Measurements from ENCODE around the gene ANK3. TPM values are rescaled to one million over a fixed set of nuclear protein-coding genes. Genes with fewer than 3 reads are reported as not detected.
A peak's percentile ranks its signal among the peaks of the same experiment; 100 is the strongest.
"Not testable (repeated sequence)": the region's sequence is repeated elsewhere in the genome, so short reads cannot be mapped to it uniquely, and the experiment has no call there.

ANK3 gene
- total RNA-seq, 8 experiments from 2014 or later = 8.1 to 191 (median 78.3) TPM

DNA sequence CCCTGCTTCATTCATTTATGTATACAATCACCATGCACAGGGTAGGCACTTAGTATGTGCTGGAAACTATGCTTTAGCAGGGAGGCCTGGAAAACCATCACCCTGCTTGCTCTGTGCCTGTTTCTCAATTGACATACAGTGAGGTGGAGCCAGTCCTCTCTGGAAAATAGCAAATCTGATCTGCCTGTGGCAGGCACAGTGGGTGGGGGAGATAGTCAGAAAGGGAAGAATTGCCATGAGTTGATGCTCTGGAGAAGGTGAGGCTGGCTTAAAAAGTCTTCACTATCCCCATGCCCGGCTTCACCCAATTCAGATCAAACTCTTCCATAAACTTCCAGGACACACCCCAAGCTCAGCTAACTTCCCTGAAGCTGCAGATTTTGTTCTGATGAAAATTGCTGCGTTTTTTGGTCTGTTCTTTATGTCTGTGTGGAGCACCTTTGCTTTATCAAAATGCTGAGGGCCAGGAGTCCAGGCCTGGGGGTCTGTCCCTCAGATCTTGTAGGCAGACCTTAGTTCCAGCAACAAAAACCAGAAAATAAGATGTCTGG lies 84.8 kb downstream of the ANK3 start:
- WGBS, 10 experiments = 31 to 100% (median 60%) methylated on average over 1 to 2 of the region's 2 CpGs; no CpG with 5 or more reads in 3 of the 10 experiments
- Histone ChIP-seq H3K4me1 (replicated peaks in 1 of 2) (peaks cover 10 to 13% of the 10 kb centered on the region in 2 donors), H3K4me3 (no peak overlapping the region), H3K27ac (peak overlapping the region in 1 of 2 donors; percentile 12)
- peak in 2 of 8 experiments; percentile 29 to 58 for ATAC-seq (replicated peaks in 6 of 8)
- in situ Hi-C loops (cut with MboI; ENCODE audit: low pct_unique_long_range_greater_than_20kb in 2 of 9, low sequenced_read_pairs in 9 of 9, unreplicated experiment in 9 of 9) = no loop called here

DNA sequence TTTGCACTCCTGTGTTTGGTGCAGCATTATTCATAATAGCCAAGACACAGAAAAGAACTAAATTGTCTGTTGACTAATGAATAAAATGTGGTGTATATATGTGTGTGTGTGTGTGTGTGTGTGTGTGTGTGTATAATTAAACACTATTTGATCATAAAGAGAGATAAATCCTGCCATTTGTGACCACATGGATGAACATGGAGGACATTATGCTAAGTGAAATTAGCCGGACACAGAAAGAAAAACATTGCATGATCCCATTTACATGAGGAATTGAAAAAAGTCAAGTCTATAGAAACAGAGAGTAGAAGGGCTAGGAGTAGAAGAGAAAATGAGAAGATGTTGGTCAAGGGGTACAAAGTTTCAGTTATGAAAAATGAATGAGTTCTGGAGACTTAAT lies 85.9 kb downstream of the ANK3 start:
- WGBS, 10 experiments = 71 to 100% (median 89%) methylated on average over 1 of the region's 1 CpG; no CpG with 5 or more reads in 1 of the 10 experiments
- no peak overlapping the region for H3K27ac ChIP-seq
- H3K4me1 ChIP-seq (replicated peaks in 1 of 2) = peaks cover 10 to 24% of the 10 kb centered on the region in 2 donors
- no peak overlapping the region for H3K4me3 ChIP-seq
- no peak for ATAC-seq (replicated peaks in 6 of 8)
- in situ Hi-C loops (cut with MboI; ENCODE audit: low pct_unique_long_range_greater_than_20kb in 2 of 9, low sequenced_read_pairs in 9 of 9, unreplicated experiment in 9 of 9) = no loop called here

DNA sequence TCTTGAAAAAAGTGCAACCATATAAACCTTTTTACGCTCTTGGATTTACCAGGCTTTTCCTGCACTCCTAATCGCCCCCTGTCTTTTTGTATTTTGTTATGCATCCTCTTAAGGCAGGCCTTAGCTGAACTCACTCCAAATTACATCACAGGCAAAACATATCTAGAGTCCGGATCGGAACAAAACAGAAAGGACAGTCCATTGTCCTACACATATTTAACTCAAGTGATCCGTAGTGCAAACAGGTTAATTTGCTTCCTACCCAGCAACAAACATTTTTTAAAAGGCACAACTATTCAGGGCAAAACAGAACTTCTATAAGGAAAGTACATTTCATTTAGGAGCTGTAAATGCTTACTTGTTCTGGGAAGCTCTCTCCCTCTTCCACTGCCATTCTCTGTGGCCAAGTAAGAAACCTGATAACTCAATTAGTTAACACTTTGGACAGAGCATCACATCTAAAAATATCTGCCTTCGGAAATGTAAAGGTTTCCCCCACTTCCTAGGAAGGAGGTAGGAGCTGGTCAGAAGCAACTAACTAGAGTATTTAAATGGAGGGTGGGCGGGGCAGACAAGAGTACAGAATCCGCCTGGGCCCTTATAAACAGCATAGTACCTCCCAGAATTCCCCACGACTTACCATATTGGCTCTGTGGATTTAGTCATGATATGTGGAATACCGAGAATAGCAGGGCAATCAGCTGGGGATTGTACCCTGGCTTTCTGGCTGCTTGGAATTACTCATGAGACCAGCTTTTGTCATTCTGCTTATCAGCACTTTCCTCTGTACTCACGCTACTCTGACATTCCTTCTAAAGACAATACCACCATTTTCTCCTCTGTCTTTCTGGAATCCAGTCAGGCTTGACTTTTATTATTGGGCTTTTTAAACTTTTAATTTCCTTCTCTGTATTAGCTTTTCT lies 89.5 kb downstream of the ANK3 start:
- peak in 6 of 8 experiments; percentile 71 to 97 (median 94) for ATAC-seq (replicated peaks in 6 of 8)

DNA sequence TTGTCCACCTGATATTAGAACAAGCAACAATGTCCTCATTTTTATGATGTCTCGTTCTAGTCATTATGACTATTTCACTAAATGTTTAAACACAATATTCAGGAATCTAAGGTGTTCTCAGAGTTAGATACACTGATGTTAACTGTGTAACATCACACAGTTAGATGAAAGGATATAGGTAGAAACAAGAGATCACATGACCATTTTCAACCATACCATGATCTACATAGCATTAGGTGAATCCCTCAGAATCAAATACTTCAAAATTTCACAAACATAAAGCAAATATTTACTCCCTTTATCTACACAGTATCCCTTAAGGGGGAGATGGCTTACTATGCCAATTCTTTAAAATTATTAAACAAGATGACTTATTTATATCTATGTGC lies 90.3 kb downstream of the ANK3 start:
- H3K4me3 ChIP-seq = peak overlapping the region in 1 of 5 donors; percentile 26
- no peak overlapping the region for H3K27ac ChIP-seq
- H3K4me1 ChIP-seq (replicated peaks in 1 of 2) = peaks cover 6 to 26% of the 10 kb centered on the region in 2 donors
- no peak for ATAC-seq (replicated peaks in 6 of 8)
- 50 to 100% (median 88%) methylated on average over 1 of the region's 1 CpG; no CpG with 5 or more reads in 1 of the 10 experiments for WGBS, 10 experiments
- in situ Hi-C loops (cut with MboI; ENCODE audit: low pct_unique_long_range_greater_than_20kb in 2 of 9, low sequenced_read_pairs in 9 of 9, unreplicated experiment in 9 of 9) = no loop called here

More for the DNA sequence above, 89.5 kb downstream of the ANK3 start:
- peak overlapping the region in 3 of 5 donors; percentile 5 to 26 (median 25) for H3K4me3 ChIP-seq
- H3K4me1 ChIP-seq (replicated peaks in 1 of 2) = peaks cover 6 to 26% of the 10 kb centered on the region in 2 donors
- in situ Hi-C loops (cut with MboI; ENCODE audit: low pct_unique_long_range_greater_than_20kb in 2 of 9, low sequenced_read_pairs in 9 of 9, unreplicated experiment in 9 of 9) = no loop called here
- H3K27ac ChIP-seq = peak overlapping the region in 1 of 2 donors; percentile 26
- WGBS, 10 experiments = 32 to 81% (median 61%) methylated on average over 1 to 10 of the region's 11 CpGs

DNA sequence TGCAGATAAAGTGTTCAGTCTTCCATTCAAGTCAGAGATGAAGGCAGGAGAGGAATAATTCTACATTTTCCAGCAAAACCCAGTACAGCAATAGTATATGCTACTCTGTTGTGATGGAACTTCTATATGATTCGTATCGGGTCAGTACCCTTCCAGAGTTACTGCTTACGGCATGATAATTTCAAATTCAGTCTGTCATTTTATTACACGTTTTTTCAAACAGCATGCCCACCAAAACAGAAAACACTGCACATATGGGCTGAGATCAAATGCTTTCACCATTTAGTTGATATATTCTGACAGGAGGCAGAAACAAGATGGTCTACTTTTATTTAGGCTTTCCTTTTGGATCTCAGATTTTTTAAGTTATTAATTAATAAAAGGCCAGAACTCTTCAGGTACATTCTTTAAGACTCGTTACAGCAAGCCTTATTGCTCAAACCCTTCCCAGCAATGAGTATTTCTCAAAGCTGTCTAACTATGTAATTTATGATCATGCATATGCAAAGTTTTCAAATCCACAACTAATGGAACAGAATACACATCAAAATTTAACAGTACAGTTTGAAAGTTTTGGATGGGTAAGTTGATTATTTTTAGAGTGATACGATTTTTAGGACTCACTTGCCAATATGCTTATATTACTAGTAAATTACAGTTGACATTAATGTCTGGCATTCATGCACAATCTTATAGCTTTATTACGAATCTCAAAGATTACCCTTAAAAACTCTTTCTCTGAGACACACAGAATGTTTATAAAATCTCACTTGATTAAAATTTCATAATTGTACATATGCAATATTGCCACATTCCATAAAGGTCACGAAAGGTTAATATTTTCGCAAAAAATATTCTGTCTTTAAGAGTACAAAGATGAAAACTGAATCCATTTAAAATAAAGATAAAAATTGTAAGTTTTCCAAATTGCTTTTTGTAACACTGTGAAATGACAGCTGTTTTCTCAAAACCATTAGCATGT lies 91.0 kb downstream of the ANK3 start:
- no peak overlapping the region for H3K27ac ChIP-seq
- peaks cover 6 to 30% of the 10 kb centered on the region in 2 donors for H3K4me1 ChIP-seq (replicated peaks in 1 of 2)
- in situ Hi-C loops (cut with MboI; ENCODE audit: low pct_unique_long_range_greater_than_20kb in 2 of 9, low sequenced_read_pairs in 9 of 9, unreplicated experiment in 9 of 9) = no loop called here

DNA sequence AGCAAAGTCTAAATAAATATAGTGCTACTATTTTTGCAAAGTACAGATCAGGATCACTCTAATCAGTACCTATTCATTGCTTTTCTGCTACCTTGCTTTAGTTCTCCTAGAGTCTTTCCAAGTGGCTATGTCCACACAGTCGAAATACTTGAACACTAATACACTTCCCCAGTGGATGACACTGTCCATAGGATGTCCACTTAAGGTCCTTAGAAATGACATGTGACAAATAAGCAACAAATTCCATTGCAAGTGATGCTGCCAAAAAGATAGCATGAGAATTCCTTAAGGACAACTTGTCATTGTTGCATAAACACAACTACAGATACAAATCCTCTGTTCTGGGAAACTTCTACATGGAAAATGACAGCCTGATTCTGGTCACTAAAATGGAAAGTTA lies 93.6 kb downstream of the ANK3 start:
- Histone ChIP-seq H3K4me1 (replicated peaks in 1 of 2) (peaks cover 13 to 41% of the 10 kb centered on the region in 2 donors), H3K4me3 (no peak overlapping the region), H3K27ac (no peak overlapping the region)
- in situ Hi-C loops (cut with MboI; ENCODE audit: low pct_unique_long_range_greater_than_20kb in 2 of 9, low sequenced_read_pairs in 9 of 9, unreplicated experiment in 9 of 9) = no loop called here
- no peak for ATAC-seq (replicated peaks in 6 of 8)
- 25 to 100% (median 83%) methylated on average over 1 of the region's 1 CpG; no CpG with 5 or more reads in 4 of the 10 experiments for WGBS, 10 experiments

More for the DNA sequence above, 91.0 kb downstream of the ANK3 start:
- WGBS, 10 experiments = 45 to 100% (median 86%) methylated on average over 4 to 9 of the region's 9 CpGs
- ATAC-seq (replicated peaks in 6 of 8) = peak in 1 of 8 experiments; percentile 23
- H3K4me3 ChIP-seq = peak overlapping the region in 1 of 5 donors; percentile 26

DNA sequence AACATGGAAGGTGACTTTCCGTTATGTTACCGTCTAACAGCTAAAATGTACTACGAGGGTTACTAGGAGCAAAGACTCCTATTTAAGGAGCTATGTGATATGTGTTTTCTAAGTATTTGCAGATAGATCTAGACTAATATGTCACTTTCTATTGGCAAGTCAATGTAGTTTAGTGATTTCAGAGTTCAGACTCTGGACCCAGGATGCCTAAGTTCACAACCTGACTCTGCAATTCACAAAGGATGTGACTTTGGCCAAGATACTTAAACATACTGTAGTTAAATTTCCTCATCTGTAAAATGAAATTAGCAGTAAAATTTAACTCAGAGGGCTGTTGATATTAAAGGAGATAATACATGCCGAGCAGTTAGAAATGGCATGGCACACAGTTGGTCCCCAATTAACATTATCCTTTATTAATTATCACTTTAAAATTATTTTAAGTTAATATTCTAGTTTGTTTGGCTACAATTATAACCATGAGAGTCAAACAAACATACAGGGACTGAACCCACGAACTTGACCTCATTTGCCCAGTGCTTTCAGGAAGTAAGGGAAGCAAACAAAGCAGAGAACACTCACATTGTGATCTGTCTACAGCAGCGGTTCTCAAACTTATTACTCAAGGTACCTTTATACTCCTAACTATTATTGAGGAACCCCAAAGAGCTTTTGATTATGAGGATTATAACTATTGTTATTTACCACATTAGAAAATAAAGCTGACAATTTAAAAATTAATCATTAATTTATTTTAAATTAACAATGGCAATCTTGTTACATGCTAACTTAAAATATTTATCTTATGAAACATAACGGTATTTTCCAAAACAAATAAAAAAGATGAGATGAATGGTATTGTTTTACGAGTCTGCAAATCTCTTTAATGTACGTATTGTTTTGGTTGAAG lies 94.4 kb downstream of the ANK3 start:
- Histone ChIP-seq H3K4me3 (no peak overlapping the region), H3K4me1 (replicated peaks in 1 of 2) (peaks cover 16 to 42% of the 10 kb centered on the region in 2 donors), H3K27ac (no peak overlapping the region)
- WGBS, 10 experiments = 79 to 100% (median 93%) methylated on average over 3 to 9 of the region's 9 CpGs
- in situ Hi-C loops (cut with MboI; ENCODE audit: low pct_unique_long_range_greater_than_20kb in 2 of 9, low sequenced_read_pairs in 9 of 9, unreplicated experiment in 9 of 9) = no loop called here
- no peak for ATAC-seq (replicated peaks in 6 of 8)

DNA sequence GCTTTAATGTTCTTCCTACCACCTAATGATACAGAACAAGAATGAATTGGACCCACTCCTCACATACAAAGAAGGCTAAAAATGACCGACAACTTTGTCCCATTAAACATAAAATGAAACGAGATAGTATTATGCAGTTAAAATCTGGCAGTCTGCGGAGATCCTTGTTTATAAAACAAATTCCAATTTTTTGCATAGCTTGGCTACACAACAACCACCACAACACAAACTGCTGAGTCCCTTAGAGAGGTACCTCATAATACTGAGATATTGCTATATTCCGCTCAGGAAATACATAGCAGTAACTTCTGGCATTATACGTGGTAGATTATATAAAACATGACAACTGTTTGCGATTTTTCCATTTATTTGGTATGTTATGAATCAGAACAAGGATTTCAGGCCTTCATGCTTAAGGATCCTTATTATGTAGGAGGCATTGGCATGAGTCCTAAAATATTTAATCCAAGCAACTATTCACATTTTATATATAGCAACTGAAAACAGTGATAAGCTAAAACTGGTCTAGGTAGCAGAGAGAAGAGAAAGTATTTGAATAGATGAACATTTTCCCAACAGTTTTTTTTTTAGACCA lies 96.0 kb downstream of the ANK3 start:
- Histone ChIP-seq H3K27ac (no peak overlapping the region), H3K4me1 (replicated peaks in 1 of 2) (peaks cover 14 to 29% of the 10 kb centered on the region in 2 donors), H3K4me3 (no peak overlapping the region)
- in situ Hi-C loops (cut with MboI; ENCODE audit: low pct_unique_long_range_greater_than_20kb in 2 of 9, low sequenced_read_pairs in 9 of 9, unreplicated experiment in 9 of 9) = no loop called here
- ATAC-seq (replicated peaks in 6 of 8) = no peak
- WGBS, 10 experiments = 57 to 100% (median 82%) methylated on average over 2 to 6 of the region's 6 CpGs; no CpG with 5 or more reads in 1 of the 10 experiments

DNA sequence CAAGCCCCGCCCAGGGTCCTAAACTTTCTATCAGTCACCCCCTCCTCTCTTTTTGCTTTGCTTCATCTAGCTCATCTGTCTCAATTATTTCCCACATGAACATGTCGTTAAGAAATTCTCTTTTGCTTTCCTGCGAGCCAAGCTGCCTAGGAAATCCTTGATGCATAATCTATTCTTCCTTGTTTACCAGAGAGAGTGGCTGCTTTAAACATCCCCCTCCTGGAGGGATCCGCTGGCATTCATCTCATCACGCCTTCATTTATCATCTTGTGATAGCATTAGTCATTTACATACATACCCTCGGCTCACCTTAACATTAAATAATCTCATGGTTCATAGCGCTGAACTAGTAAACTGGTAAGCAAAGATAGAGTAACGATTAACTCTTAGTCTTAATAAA lies 96.7 kb downstream of the ANK3 start:
- Histone ChIP-seq H3K27ac (no peak overlapping the region), H3K4me1 (replicated peaks in 1 of 2) (peaks cover 14 to 25% of the 10 kb centered on the region in 2 donors), H3K4me3 (no peak overlapping the region)
- in situ Hi-C loops (cut with MboI; ENCODE audit: low pct_unique_long_range_greater_than_20kb in 2 of 9, low sequenced_read_pairs in 9 of 9, unreplicated experiment in 9 of 9) = no loop called here
- peak in 5 of 8 experiments; percentile 49 to 66 (median 63) for ATAC-seq (replicated peaks in 6 of 8)
- WGBS, 10 experiments = 36 to 100% (median 81%) methylated on average over 2 to 8 of the region's 8 CpGs; no CpG with 5 or more reads in 1 of the 10 experiments

DNA sequence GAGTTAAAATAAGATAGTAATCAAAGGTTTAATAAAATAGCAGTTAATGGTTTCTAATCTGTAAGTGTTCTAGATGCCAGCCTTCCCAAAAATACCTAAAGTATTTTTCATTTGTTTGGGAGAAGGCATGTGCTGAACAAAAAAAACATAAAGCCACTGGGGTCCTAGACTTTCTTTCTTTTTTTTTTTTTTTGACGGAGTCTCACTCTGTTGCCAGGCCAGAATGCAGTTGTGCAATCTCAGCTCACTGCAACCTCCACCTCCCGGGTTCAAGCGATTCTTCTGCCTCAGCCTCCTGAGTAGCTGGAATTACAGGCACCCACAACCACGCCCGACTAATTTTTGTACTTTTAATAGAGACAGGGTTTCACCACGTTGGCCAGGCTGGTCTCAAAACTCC lies 97.1 kb downstream of the ANK3 start:
- in situ Hi-C loops (cut with MboI; ENCODE audit: low pct_unique_long_range_greater_than_20kb in 2 of 9, low sequenced_read_pairs in 9 of 9, unreplicated experiment in 9 of 9); H3K4me3 ChIP-seq; H3K27ac ChIP-seq; ATAC-seq (replicated peaks in 6 of 8): not testable (repeated sequence)
- 50 to 100% (median 83%) methylated on average over 1 to 6 of the region's 6 CpGs for WGBS, 10 experiments
- H3K4me1 ChIP-seq (replicated peaks in 1 of 2) = peaks cover 14 to 25% of the 10 kb centered on the region in 2 donors

DNA sequence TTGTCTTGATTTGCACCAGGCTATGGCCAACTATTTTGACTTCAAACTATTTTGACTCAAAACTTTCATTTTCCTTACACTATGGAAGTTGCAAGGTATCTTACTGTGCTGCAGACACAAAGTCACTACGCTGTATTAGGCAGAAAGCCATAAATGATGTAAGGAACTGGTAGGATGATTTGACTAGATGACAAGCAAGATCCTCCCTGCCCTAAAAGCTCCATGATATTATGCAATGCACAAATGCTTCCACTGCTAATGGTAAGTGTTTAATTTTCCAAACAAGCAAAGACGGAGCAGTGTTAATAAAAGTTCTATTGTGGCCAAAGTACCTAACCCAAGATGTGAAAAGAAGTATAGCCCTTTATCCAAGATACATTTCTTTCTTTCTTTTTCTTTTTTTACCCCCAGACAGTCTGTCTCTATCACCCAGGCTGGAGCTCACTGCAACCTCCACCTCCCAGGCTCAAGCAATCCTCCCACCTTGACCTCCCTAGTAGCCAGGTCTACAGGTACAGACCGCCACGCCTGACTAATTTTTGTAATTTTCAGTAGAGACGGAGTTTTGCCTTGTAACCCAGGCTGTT lies 98.2 kb downstream of the ANK3 start:
- 79 to 100% (median 97%) methylated on average over 1 to 5 of the region's 5 CpGs for WGBS, 10 experiments
- no peak overlapping the region for H3K4me3 ChIP-seq
- H3K27ac ChIP-seq = no peak overlapping the region
- peaks cover 14 to 25% of the 10 kb centered on the region in 2 donors for H3K4me1 ChIP-seq (replicated peaks in 1 of 2)
- in situ Hi-C loops (cut with MboI; ENCODE audit: low pct_unique_long_range_greater_than_20kb in 2 of 9, low sequenced_read_pairs in 9 of 9, unreplicated experiment in 9 of 9) = no loop called here
- peak in 2 of 8 experiments; percentile 22 to 47 for ATAC-seq (replicated peaks in 6 of 8)
